Measurements from ENCODE around the gene SLC35G4.
"Not testable (repeated sequence)": the region's sequence is repeated elsewhere in the genome, so short reads cannot be mapped to it uniquely, and the experiment has no call there.

Gene SLC35G4

GRCh38 chr18:11609488-11609887, at the start of gene SLC35G4:
SLC35G4 (plus strand) TSS chr18:11609596; CDS start chr18:11609596, 0 bp downstream.
- DNase-seq, result not testable (repeated sequence)

- DNase-seq, result no peak
These were observed 48.1 kb upstream of the SLC35G4 start for GRCh38 chr18:11561293-11561692.

- no peak for DNase-seq
These were observed 43.7 kb upstream of the SLC35G4 start for GRCh38 chr18:11565716-11566115.

GRCh38 chr18:11566236-11566965, 43.0 kb upstream of the SLC35G4 start:
- no peak for DNase-seq

GRCh38 chr18:11567396-11567795, 42.0 kb upstream of the SLC35G4 start:
- DNase-seq, result no peak

- no peak for DNase-seq
These were observed 39.3 kb upstream of the SLC35G4 start for GRCh38 chr18:11570073-11570588.

GRCh38 chr18:11570769-11571412, 38.5 kb upstream of the SLC35G4 start:
- no peak for DNase-seq

- DNase-seq, result no peak
These were observed 37.2 kb upstream of the SLC35G4 start for GRCh38 chr18:11572201-11572600.

GRCh38 chr18:11574545-11574944, 34.9 kb upstream of the SLC35G4 start:
- DNase-seq, result no peak

- no peak for DNase-seq
These were observed 31.9 kb upstream of the SLC35G4 start for GRCh38 chr18:11577271-11578112.

- DNase-seq, result no peak
These were observed 30.6 kb upstream of the SLC35G4 start for GRCh38 chr18:11578799-11579198.

GRCh38 chr18:11579916-11580315, 29.5 kb upstream of the SLC35G4 start:
- no peak for DNase-seq

GRCh38 chr18:11581286-11581685, 28.1 kb upstream of the SLC35G4 start:
- DNase-seq, result no peak

GRCh38 chr18:11585596-11585995, 23.8 kb upstream of the SLC35G4 start:
- DNase-seq, result no peak

- no peak for DNase-seq
These were observed 22.5 kb upstream of the SLC35G4 start for GRCh38 chr18:11586896-11587295.

- DNase-seq, result no peak
These were observed 22.0 kb upstream of the SLC35G4 start for GRCh38 chr18:11587432-11587831.

- no peak for DNase-seq
These were observed 21.6 kb upstream of the SLC35G4 start for GRCh38 chr18:11587846-11588245.

GRCh38 chr18:11591957-11592356, 17.4 kb upstream of the SLC35G4 start:
- no peak for DNase-seq

GRCh38 chr18:11600321-11600720, 9.1 kb upstream of the SLC35G4 start:
- DNase-seq, result no peak

GRCh38 chr18:11607906-11608305, 1.5 kb upstream of the SLC35G4 start:
- no peak for DNase-seq

GRCh38 chr18:11608618-11609017, 778 bp upstream of the SLC35G4 start:
- DNase-seq, result not testable (repeated sequence)

GRCh38 chr18:11613073-11613472, 3.7 kb downstream of the SLC35G4 start:
- DNase-seq, result not testable (repeated sequence)

GRCh38 chr18:11613611-11614010, 4.2 kb downstream of the SLC35G4 start:
- not testable (repeated sequence) for DNase-seq
